NCI-H1417 treated with DMSO at 0.1 percent for 48 hours (cell line): Measurements from ENCODE around the gene PABPN1L.
"Not testable (repeated sequence)": the region's sequence is repeated elsewhere in the genome, so short reads cannot be mapped to it uniquely, and the experiment has no call there.

ENCODE experiments used
- DNase-seq: peaks from one replicate; lab custom pipeline; 2025; lab: John Stamatoyannopoulos, UW

PABPN1L gene

DNA sequence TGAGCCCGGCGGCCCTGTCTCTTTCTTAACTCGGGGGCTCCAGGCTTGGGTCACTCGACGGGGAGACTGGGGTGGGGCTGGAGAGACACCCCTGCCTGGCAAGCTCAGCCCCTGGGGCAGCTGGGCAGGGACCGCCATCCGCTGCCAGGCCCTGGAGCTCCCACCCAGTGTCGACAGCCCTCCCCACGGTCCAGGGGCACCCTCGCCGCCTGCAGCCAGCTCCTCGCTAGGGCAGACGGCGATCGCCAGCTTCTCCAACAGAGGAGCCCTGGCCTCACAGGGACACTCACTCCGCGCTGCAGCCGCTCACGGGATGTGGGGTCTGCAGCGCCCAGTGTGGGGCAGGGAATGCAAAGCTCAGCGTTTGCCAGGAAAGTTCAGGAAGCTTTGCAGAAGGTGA is 38.7 kb downstream of the PABPN1L start:
- DNase-seq, result no peak

DNA sequence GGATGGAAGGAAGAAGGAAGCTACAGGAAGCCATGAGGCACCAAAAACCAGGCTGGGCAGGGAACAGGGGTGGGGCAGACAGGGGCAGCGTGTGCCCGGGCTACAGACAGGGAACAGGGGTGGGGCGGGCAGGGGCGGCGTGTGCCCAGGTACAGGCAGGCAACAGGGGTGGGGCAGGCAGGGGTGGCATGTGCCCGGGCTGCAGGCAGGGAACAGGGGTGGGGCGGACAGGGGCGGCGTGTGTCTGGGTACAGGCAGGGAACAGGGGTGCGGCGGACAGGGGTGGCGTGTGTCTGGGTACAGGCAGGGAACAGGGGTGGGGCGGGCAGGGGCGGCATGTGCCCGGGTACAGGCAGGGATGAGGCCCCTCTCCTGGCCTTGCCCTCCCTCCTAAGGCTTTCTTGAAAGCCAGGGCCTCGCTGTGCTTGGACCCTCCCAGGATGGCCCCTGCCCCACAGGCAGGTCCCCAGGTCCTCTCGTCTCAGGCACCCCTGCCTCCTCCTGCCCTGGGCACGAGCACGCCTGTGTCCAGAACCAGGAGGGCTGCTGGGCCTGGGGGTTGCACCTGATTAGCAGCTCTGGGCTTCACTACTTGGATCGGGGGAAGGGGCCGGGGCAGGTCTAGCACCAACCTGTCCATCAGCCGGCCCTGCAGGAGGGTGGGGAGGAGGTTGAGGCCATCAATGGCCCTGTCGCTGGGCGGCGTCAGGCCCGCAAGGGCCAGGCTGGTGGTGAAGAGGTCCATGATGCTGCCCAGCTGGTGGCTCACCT is 40.2 kb downstream of the PABPN1L start:
- no peak for DNase-seq

DNA sequence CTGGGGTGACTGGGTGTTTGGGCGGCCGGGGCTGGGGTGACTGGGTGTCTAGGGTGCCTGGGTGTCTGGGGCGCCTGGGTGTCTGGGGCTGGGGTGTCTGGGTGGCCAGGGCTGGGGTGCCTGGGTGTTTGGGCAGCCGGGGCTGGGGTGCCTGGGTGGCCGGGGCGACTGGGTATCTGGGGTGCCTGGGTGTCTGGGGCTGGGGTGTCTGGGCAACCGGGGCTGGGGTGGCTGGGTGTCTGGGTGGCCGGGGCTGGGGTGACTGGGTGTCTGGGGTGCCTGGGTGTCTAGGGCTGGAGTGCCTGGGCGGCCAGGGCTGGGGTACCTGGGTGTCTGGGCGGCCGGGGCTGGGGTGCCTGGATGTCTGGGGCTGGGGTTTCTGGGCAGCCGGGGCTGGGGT is 41.3 kb downstream of the PABPN1L start:
- no peak for DNase-seq

DNA sequence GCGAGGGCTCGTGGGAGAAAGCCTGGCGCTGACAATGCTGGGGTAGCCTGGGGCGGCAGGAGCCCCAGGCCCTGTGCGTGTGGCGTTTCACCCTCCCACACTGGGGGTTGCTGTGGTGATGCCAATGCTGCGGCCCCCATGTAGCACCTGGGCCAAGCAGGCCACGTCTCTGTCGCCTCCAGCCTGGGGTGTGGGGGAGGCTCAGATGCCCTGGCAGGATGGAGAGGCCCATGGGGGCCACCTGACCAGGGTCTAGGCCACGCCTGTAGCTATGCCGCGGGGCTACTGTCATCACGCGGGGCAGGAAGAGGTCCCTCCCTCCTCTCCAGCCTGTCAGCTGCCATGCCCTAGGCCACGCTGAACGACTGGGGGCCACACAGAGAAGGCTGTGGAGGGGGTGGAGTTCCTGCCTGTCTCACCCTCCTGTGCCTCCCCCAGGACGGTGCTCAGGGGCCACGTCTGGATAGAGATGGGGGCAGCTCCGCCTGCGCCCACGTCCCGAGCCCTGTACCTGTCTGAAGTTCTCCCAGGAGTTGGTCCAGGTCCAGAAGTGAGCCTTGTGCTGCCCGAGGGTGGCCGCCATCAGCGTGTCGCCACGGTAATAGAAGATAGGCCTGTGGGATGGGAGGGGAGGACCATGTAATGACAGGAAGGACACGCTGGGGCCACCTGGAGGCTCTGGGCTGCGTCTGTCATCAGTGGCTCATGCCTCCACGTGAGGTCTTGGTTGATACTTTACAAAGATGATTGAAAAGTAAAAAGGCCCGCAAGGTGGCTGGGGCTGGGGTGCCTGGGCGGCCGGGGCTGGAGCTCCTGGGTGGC is 42.0 kb downstream of the PABPN1L start:
- DNase-seq, result no peak

DNA sequence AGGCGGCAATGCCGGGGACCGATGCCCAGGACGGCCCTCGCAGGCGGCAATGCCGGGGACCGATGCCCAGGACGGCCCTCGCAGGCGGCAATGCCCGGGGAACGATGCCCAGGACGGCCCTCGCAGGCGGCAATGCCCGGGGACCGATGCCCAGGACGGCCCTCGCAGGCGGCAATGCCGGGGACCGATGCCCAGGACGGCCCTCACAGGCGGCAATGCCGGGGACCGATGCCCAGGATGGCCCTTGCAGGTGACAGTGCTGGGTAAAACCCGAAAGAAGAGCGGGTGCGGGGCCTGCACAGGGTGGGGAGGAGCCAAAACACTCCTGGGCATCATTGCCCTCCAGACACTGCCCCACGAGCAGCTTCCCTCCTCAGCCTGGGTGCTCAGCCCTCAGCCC is 42.8 kb downstream of the PABPN1L start:
- not testable (repeated sequence) for DNase-seq

DNA sequence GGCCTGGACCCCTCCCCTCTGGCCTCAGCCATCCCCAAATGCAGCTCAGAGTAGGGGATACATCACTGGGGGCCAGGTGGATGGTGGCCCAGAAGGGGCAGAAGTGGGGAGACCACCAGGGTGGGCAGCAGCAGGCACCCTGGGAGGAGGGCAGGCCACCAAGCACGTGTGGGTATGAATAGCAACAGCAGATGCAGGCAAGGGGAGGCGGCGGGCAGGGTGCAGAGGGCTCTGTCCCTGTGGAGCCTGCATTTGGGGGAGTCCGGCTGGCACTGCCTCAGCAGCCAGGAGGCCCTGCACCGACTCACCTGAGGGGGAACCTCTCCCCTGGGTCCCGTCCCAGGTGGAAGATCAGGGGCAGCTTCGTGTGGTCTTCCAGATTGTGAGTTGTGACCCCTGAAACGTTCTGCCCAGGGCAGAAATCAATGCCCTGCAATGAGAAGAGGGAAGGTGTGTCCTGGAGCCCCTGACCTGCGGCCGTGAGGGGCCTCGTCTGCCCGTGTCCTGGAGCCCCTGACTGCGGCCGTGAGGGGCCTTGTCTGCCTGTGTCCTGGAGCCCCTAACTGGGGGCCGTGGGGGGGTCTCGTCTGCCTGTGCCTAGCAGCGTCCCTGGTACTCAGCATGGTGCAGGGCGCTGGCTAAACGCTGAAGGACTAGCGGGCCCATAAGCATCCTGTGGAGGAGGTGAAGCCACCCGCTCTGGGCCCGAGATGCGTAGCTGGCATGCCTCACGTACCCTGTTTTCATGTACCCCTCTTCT is 44.0 kb downstream of the PABPN1L start:
- DNase-seq, result no peak

DNA sequence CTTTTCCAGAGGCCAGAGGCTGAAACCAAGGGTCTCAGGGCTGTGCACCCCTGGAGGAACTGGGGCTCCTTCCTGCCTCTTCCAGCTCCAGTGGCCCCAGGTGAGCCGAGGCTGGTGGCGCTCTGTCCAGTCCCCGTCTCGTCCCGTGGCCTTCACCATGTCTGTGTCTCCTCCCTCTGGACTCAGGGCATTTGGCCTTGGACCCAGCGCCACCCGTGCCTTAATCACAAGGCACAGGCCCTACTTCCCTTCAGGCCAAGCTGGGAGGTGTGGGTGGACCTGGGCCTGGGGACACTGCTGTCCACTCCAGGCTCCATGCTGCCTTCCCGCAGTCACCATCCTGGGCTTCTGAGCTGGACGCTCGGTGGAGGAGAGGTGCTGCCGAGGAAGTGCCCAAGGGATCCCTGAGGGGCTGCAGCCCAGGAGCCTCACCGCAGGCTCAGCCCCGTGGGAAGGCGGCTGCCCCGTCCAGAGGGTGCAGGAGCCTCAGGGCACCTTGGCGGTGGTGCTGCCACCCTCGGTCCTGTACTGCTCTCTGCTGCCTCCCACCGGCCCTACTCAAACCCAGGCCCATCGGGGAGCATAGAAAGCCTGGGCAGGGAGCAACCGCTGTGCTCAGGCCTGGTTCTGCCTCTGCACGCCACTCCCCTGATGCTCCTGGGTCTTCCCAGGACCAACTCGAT is 45.2 kb downstream of the PABPN1L start:
- no peak for DNase-seq

DNA sequence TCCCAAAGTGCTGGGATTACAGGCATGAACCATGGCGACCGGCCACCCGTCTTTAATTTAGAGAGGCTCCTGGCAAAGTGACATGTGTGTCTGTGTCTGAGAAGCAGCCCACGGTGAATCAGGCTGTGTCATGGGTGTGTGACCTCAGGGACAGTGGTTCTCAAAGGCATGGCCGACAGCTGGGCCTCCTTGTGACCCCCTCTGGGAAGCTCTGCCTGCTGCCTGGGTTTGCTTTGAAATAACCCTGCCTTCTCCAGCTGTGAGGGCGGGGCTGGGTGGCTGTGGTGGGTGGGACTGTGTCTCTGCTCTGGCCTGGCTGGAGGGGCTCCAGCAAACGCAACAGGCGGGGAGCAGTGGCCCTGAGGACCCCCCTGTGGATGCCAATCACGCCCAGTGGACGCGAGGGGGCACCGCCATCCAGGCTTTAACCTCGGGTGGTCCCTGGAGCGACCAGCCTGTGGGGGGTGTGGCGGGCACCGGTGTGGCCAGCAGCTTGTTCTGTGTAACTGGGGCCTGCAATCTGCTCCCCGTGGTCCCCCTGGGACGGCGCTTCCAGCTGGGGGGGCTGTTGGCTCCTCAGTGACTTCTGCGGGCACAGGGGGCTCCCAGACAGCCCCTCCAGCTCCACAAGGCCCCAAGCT is 46.0 kb downstream of the PABPN1L start:
- no peak for DNase-seq

DNA sequence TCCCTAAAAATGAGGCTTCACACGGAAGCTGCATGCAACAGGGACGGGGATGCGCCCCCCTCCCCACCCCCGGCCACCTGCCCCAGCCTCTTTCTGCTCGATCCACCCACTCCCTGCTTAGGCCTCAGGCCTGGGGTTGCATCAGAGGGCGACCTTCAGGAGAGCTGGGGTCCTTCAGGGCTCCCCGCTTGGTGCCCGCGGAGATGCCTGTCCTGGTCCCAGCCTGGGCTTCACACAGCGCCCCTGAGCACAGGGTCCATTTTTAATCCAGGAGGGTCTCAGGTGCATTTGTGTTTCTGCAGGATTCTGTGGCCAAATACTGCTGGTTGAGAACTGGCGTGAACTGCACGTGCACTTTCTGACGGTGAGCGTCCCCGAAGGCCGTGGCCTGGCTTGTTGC is 47.3 kb downstream of the PABPN1L start:
- no peak for DNase-seq

DNA sequence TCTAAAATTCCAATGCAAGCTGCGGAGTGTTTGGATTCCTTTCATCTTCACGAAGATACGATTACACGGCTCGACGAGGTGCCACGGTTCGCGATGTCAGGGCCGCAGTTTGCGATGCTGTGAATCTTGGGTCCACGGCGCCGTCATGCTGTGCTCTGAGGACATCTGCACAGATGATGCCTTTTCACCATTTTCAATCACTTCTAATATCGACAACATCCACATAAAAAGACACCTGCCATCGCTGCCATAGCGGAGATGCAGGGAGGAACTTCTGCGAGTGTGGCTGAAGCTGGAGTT is 47.9 kb downstream of the PABPN1L start:
- no peak for DNase-seq

DNA sequence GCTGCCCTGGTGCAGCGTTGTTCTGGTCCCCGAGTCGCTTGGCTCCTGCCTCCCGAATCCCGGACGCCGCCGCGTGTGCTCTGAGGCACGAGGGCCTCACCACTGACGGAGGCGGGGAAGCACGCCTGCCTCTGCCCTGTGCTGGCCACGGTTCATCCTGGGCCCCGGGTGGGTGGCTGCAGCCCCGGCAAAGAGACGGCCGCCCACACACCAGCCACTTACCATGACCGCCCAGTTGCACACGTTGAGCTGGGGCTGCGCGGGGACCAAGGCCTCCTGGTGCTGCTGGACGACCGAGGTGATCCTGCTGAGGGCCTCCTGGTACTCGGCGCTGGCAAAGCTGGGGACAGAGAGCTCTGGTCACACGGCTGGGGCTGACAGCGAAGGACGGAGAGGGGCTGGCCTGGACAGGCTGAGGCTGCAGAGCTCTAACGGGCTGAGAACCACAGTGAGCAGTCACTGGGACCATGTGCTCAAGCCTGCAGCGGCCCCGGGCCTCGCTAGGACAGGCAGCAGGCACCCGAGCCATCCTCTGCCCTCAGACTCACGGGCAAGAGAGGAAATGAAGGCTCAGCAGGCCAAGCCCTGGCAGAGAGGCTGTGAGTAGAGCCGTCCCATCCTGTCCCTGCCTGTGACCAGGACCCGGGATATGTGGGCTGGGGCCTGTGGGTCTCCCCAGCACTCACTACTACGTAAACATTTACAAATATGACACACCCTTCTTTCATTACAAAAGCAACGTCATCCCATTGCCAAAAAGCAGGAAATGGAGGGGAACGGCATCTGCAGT is 48.5 kb downstream of the PABPN1L start:
- no peak for DNase-seq

DNA sequence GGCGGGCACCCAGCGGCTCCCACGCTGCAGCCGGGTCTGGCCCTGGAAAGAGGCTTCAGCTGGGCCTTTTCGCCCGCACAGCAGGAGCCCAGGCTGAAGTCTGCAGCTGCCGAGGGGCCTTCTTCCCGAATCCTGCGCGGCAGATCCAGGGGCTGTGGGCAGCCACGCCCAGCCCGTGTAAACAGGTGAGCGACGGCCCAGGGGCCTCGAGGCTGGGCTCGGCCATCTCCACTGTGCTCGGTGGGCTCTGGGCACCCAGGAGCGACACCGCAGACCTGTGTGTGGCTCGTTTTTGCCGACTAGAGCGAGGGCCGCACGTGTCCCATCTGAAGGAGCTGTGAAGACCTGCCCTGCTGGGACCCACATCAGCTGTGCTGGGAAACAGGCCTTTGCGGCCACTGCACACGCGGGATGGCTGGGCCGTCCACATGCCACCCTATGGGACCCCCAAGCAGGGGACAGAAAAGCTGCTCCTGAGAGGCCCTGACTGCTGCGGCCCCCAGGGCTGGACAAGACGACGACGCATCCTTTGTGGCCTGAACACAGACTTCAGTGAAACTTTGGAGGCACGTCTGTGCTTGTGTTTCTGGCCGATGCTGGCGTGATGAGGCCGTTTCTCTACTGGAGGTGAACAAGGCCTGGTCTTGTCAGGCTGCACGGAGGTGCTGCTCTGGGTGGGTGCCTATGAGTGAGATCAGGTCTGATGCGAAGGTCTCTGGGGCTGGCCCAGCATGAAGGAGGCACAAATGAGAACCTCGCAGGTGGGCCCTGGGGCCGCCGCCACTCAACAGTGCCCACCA is 49.5 kb downstream of the PABPN1L start:
- no peak for DNase-seq

DNA sequence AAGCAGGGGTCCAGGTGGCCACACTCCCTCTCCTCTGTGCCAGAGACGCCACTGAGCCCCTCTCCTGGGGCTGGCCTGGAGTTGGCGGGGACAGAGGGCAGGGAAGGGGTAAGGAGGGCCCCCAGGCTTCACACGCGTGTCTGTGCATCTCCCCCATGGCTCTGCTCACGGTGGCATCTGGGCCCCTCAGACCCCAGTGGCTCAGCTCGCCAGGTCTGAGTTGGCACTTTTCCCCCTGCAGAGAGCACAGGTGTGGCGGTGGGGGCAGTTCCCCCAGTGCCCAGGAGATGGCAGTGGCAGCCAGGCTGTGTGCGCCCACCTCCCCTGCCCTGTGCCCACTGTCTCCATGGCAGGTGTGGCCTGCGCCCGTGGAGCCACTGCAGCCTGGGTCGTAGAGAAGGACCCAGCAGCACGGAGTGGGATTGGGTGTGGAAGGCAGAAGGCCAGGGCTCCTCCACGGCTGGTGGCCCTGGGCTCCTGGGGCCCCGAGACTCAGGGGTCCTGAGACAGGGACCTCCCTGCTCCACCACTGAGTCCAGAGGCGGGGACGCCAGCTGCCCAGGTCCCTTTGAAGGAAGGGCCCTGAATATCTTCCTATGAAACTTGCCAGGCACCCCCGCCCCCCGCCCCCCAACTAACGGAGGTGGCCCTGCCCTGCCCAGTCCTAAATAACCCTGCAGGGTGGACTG is 50.4 kb downstream of the PABPN1L start:
- peak; percentile 11 for DNase-seq

DNA sequence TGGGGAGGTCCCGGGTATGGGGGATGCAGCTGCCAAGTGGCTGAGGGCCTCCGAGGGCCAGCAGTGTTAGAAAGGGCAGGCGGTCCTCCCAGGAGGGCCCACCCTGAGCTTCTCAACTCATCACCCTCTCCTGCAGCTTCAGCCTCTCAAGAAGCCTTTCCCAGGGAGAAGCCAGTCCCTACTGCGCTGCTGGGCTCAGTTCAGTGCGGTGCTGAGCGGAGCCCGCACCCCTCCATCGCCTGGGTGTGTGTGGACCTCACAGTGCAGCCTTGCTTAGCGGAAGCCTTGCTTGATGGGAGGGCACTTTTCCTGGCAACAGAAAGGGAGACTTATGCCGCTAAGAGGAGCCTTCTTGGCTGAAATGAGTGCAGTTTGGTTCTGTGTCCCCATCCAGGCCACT is 51.2 kb downstream of the PABPN1L start:
- DNase-seq, result no peak

DNA sequence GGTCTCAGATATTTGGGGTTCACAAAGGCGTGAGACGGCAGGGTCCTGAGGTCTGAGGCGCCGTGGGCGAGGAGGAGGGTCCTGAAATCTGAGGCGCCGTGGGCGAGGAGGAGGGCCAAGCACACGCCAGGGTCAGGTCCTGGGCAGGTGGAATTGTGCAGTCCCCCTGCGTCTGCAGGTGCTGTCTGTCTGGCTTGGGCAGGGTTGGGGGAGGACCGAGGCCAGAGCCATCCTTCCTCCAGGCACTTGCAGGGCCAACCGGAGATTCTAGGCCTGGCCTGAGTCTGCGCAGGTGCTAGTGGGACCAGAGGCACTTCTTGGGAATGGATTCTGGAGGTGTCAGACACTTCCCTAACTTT is 52.3 kb downstream of the PABPN1L start:
- no peak for DNase-seq
